Measurements from ENCODE around the gene MLLT3. TPM values are rescaled to one million over a fixed set of nuclear protein-coding genes. Genes with fewer than 3 reads are reported as not detected.

The MLLT3 gene
- total and polyA plus RNA-seq, 2 of the 13 experiments (the other 11 are each of a cell fraction or from before 2014, with no cell fraction given), result 12.3 to 12.6 TPM

GRCh38 chr9:20621471-20622329 lies 599 bp downstream of the MLLT3 start (continued):
- TF ChIP-seq KLF6 (CRISPR knock-in tag; IDR thresholded peaks at IDR 0.05) (no peak), ZNF546 (CRISPR knock-in tag; conservative IDR thresholded peaks at IDR 0.05) (0 out of 2 replicates have a peak, but pooled peaks have one; percentile 21), PATZ1 (CRISPR knock-in tag; IDR thresholded peaks at IDR 0.05) (0 out of 2 replicates have a peak, but pooled peaks have one; percentile 30), ZNF589 (CRISPR knock-in tag; conservative IDR thresholded peaks at IDR 0.05) (0 out of 2 replicates have a peak, but pooled peaks have one; percentile 38), ARID4A (CRISPR knock-in tag; IDR thresholded peaks at IDR 0.05; ENCODE audit: borderline replicate concordance) (peak; percentile 28; the same call in 1 of the 2 replicates), ZNF777 (CRISPR knock-in tag; IDR thresholded peaks at IDR 0.05) (peak; percentile 20; the same call in 1 of the 2 replicates), RBFOX2 (IDR thresholded peaks at IDR 0.05; ENCODE audit: low read depth, low read length) (peak; percentile 35; the same call in 1 of the 2 replicates), ZNF451 (CRISPR knock-in tag; IDR thresholded peaks at IDR 0.05) (0 out of 2 replicates have a peak, but pooled peaks have one; percentile 18), HNRNPLL (IDR thresholded peaks at IDR 0.05; ENCODE audit: low read depth, low read length, poor library complexity, severe bottlenecking) (peak; percentile 53), MTF2 (CRISPR knock-in tag; IDR thresholded peaks at IDR 0.05; ENCODE audit: borderline replicate concordance) (0 out of 2 replicates have a peak, but pooled peaks have one; percentile 33), SRSF1 (optimal IDR thresholded peaks at IDR 0.05; ENCODE audit: low read depth, low read length) (peak; percentile 78), ZNF563 (CRISPR knock-in tag; IDR thresholded peaks at IDR 0.05) (peak; percentile 31; the same call in 1 of the 2 replicates), KMT2A (CRISPR knock-in tag; IDR thresholded peaks at IDR 0.05) (peak; percentile 30; the same call in 1 of the 2 replicates), MYC (CRISPR knock-in tag; IDR thresholded peaks at IDR 0.05; ENCODE audit: borderline replicate concordance) (0 out of 2 replicates have a peak, but pooled peaks have one; percentile 5), KDM2A (CRISPR knock-in tag; IDR thresholded peaks at IDR 0.05; ENCODE audit: borderline replicate concordance, low read depth) (0 out of 2 replicates have a peak, but pooled peaks have one; percentile 22)

Data from HepG2 (cell line).